Kidney (tissue), 14 donors: ENCODE data around the gene SOCS4. TPM values are rescaled to one million over a fixed set of nuclear protein-coding genes. Genes with fewer than 3 reads are reported as not detected.

Source experiments
- DNase-seq, 5 donors: peaks; one replicate each; pipeline ENCODE4 v3.0.0-alpha.2; 2013 to 2020
- FAIRE-seq: peaks from 2 replicates; lab custom pipeline; 2012; peaks lifted over from hg19 to GRCh38; lab: Jason Lieb, UNC
- H3K27ac ChIP-seq, 2 donors: one replicate each; pipeline ENCODE4 v1.7.0; 2013; ENCODE audit warnings: low read depth in 2 of 2, low read length in 2 of 2, inconsistent platforms in 1 of 2
- H3K27me3 ChIP-seq: one replicate; pipeline ENCODE4 v1.7.1; 2013; ENCODE audit warnings: low read length, inconsistent platforms; ENCODE audit not compliant: control insufficient read depth, insufficient read depth
- H3K36me3 ChIP-seq, 3 donors: one replicate each; pipeline versions ENCODE4 v1.7.0 to v1.7.1; 2013; ENCODE audit warnings: low read length in 3 of 3, control low read depth in 1 of 3, inconsistent platforms in 1 of 3; ENCODE audit not compliant: insufficient read depth in 3 of 3, control insufficient read depth in 2 of 3
- H3K4me1 ChIP-seq, 3 donors: one replicate each; pipeline versions ENCODE4 v1.7.0 to v1.7.1; 2013; ENCODE audit warnings: low read length in 3 of 3, inconsistent platforms in 1 of 3, low read depth in 1 of 3; ENCODE audit not compliant: control insufficient read depth in 2 of 3, insufficient read depth in 2 of 3
- H3K4me3 ChIP-seq, 3 donors: one replicate each; pipeline versions ENCODE4 v1.7.0 to v1.8.1; 2013; ENCODE audit warnings: low read length in 3 of 3, control low read depth in 1 of 3, inconsistent platforms in 1 of 3
- H3K9ac ChIP-seq, 3 donors: one replicate each; pipeline versions ENCODE4 v1.7.0 to v1.7.1; 2013; ENCODE audit warnings: low read length in 3 of 3, control low read depth in 1 of 3, inconsistent platforms in 1 of 3
- H3K9me3 ChIP-seq, 3 donors: one replicate each; pipeline versions ENCODE4 v1.7.0 to v1.7.1; 2013; ENCODE audit warnings: low read length in 3 of 3, control low read depth in 1 of 3, inconsistent platforms in 1 of 3; ENCODE audit not compliant: control insufficient read depth in 2 of 3, insufficient read depth in 1 of 3
- CTCF ChIP-seq: IDR thresholded peaks from 3 replicates; pipeline ENCODE4 v1.5.1; 2012; ENCODE audit warnings: mild to moderate bottlenecking, moderate library complexity, borderline replicate concordance; ENCODE audit not compliant: insufficient read depth; ENCODE audit errors: extremely low read depth
- intact Hi-C: fragments of 100-400 bp; cut with DNase I; formaldehyde crosslinking; loops from one replicate; pipeline ENCODE4 v1.11.1; 2022
- polyA plus RNA-seq: library from polyadenylated mRNA; stranded (reverse); fragments of 350-450 nt; fragmentation: Illumina TruSeq; extraction: RNeasy Lipid Tissue Mini Kit (QIAGEN cat#74804); gene quantifications from one replicate; pipeline ENCODE4 v1.2.3, GENCODE V29; 2014; ENCODE audit warnings: low read depth, low replicate concordance; ENCODE audit not compliant: insufficient read depth
- total RNA-seq: library from RNA; stranded (reverse); fragmentation: NEBNext Ultra II Directional; extraction: Animal tissue kit (Norgen Biotek cat#: 25700); gene quantifications from one replicate; pipeline ENCODE4 v1.2.1, GENCODE V29; 2021
- donor health status: control.
- donor health status: control.
- donor health status: control.
- donor health status: control.
- donor health status: control.
- donor health status: DM: yes; HTN: yes; CAD: no.
- donor health status: Normal renal cell carcinoma (clear cell type).

Gene SOCS4
- total and polyA plus RNA-seq, 2 donors from 2014 or later: 6.0 to 30.5 TPM

- FAIRE-seq (no peak), DNase-seq (no peak)
- Histone ChIP-seq H3K9me3 (no peaks in the 10 kb centered on the region), H3K9ac (no peak overlapping the region), H3K4me3 (no peak overlapping the region), H3K4me1 (no peaks in the 10 kb centered on the region), H3K27ac (no peak overlapping the region), H3K27me3 (no peaks in the 10 kb centered on the region), H3K36me3 (no peaks in the 10 kb centered on the region)
- no peak for TF ChIP-seq CTCF
- intact Hi-C loops: no loop called here
Observed at GRCh38 chr14:54985156-54985555, 41.9 kb upstream of the SOCS4 start.

DNA sequence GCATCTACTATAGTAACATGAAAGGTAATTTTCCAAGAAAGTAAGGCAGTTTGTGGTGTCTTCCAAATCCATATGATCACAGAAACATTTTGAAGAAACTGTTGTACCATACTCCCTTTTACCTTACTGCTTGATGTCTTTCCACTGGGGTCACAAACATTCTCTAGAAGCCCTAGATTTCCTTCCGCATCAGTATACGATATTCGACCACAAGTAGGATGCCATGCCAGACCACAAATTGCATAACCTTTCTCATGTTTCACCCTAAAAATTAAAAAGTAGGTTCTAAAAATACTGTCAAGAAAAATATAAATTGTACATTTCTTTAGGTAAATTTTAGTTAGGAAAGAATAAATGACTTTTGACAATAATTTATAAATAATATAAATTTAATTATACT lies 26.7 kb upstream of the SOCS4 start:
- Histone ChIP-seq H3K9ac (no peak overlapping the region), H3K27ac (no peak overlapping the region), H3K27me3 (no peaks in the 10 kb centered on the region), H3K36me3 (peaks cover 0 to 3% (median 0%) of the 10 kb centered on the region in 3 donors), H3K4me1 (no peaks in the 10 kb centered on the region), H3K4me3 (no peak overlapping the region), H3K9me3 (no peaks in the 10 kb centered on the region)
- FAIRE-seq (no peak), DNase-seq (no peak)
- TF ChIP-seq CTCF: no peak
- intact Hi-C loops: no loop called here

- H3K9me3 ChIP-seq: no peaks in the 10 kb centered on the region
- DNase-seq (no peak), FAIRE-seq (no peak)
- no peak overlapping the region for H3K9ac ChIP-seq
- no peaks in the 10 kb centered on the region for H3K4me1 ChIP-seq
- no peak overlapping the region for H3K4me3 ChIP-seq
- no peak for TF ChIP-seq CTCF
- intact Hi-C loops: no loop called here
- H3K27ac ChIP-seq: no peak overlapping the region
- peaks cover 0 to 3% (median 0%) of the 10 kb centered on the region in 3 donors for H3K36me3 ChIP-seq
- no peaks in the 10 kb centered on the region for H3K27me3 ChIP-seq
Observed at GRCh38 chr14:55005071-55005470, 22.0 kb upstream of the SOCS4 start.

GRCh38 chr14:55015006-55015405 lies 12.0 kb upstream of the SOCS4 start:
- Histone ChIP-seq H3K27me3 (no peaks in the 10 kb centered on the region), H3K9ac (no peak overlapping the region), H3K36me3 (no peaks in the 10 kb centered on the region), H3K9me3 (no peaks in the 10 kb centered on the region), H3K27ac (no peak overlapping the region), H3K4me1 (no peaks in the 10 kb centered on the region), H3K4me3 (no peak overlapping the region)
- intact Hi-C loops: no loop called here
- FAIRE-seq: no peak
- TF ChIP-seq CTCF: no peak
- no peak for DNase-seq
